Lower leg skin (tissue), 4 donors: ENCODE results near the gene KLK6. TPM values are rescaled to one million over a fixed set of nuclear protein-coding genes. Genes with fewer than 3 reads are reported as not detected.
"Not testable (repeated sequence)": the region's sequence is repeated elsewhere in the genome, so short reads cannot be mapped to it uniquely, and the experiment has no call there.

Source experiments
- DNase-seq, 2 donors: peaks; one replicate each; pipeline ENCODE4 v3.0.0-alpha.2; 2019; ENCODE audit warnings: low spot score in 2 of 2
- H3K4me3 ChIP-seq: fragments of 200-600 bp; sonication (generic); 2 replicates; pipeline ENCODE4 v1.5.1; 2017; ENCODE audit warnings: mild to moderate bottlenecking, low read depth; ENCODE audit not compliant: poor library complexity, severe bottlenecking
- CTCF ChIP-seq, 3 donors: fragments of 450-650 bp; IDR thresholded peaks; one replicate each; pipeline ENCODE4 v1.5.1; 2016; ENCODE audit warnings: antibody characterized with exemption in 3 of 3, mild to moderate bottlenecking in 3 of 3, moderate library complexity in 2 of 3
- POLR2A ChIP-seq, 2 donors: fragments of 450-650 bp; IDR thresholded peaks; one replicate each; pipeline ENCODE4 v1.6.1; 2016 to 2017; ENCODE audit warnings: antibody characterized with exemption in 2 of 2, mild to moderate bottlenecking in 1 of 2, moderate library complexity in 1 of 2
- WGBS, 2 donors: methylation state at CpG; one replicate each; pipeline ENCODE4 v1.1.5; 2018; 5-methylcytosine and 5-hydroxymethylcytosine counted together
- intact Hi-C: fragments of 100-400 bp; cut with DNase I; formaldehyde crosslinking; loops from one replicate; pipeline ENCODE4 v1.15.0; 2023; ENCODE audit warnings: low total_unique reads
- total RNA-seq, 4 donors: library from RNA; depleted of rRNA; stranded (reverse); fragments of >200 nt; gene quantifications; one replicate each; pipeline ENCODE4 v1.1.0, GENCODE V29; 2016

The KLK6 gene
- total RNA-seq, 4 donors from 2014 or later: 0.27 to 9.5 (median 5.1) TPM

GRCh38 chr19:50978772-50979390 lies 9.5 kb upstream of the KLK6 start:
- intact Hi-C loops: no loop called here
- H3K4me3 ChIP-seq: no peak overlapping the region
- DNase-seq: no peak
- 43 to 55% methylated on average over 5 of the region's 5 CpGs for WGBS, 2 donors
- no peak for TF ChIP-seq CTCF (IDR thresholded peaks at IDR 0.05)

DNA sequence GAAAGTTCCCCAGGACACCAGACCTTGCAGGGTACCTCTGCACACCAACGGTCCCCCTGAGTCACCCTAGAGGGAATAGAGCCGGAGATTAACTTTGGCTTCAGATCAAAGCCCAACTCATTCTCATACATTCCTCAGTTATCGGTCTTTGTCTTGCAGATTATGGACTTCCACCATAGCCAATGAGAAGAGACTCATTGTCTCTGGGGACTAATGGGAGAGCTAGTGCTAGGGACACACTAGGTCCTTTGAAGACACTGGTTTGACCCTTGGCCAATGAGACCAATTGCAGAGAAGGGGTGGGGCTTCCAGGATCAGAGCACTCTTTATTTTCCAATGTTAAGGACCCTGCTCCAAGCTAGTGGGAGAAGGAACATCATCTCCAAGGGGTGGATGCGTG lies 8.2 kb upstream of the KLK6 start:
- H3K4me3 ChIP-seq: no peak overlapping the region
- DNase-seq: no peak
- intact Hi-C loops: no loop called here
- 70 to 74% methylated on average over 4 of the region's 4 CpGs for WGBS, 2 donors
- TF ChIP-seq CTCF (IDR thresholded peaks at IDR 0.05) (no peak), POLR2A (IDR thresholded peaks at IDR 0.05) (no peak)

DNA sequence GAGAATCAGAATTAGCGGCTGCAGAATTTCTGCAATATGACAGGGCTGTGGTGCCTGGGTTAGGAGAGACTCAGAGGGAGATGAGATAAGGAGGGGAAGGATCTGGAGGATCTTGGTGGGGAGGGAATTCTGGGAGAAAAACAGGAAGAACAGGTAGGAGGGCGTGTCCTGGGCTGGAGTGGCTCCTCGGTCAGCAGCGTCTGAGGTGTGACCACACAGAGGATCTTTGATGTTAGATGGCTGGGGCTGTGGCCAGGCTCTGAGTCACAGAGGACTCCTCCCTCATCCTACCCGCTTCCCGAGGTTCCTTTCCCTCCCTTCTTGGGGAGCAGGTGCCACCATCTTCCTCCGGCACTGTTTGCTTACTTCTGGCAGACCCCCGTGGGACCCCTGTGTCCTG lies 6.4 kb upstream of the KLK6 start:
- no peak for DNase-seq
- WGBS, 2 donors: 14 to 15% methylated on average over 8 of the region's 8 CpGs
- intact Hi-C loops: no loop called here
- no peak for TF ChIP-seq CTCF (IDR thresholded peaks at IDR 0.05)
- no peak for TF ChIP-seq POLR2A (IDR thresholded peaks at IDR 0.05)
- H3K4me3 ChIP-seq: no peak overlapping the region

DNA sequence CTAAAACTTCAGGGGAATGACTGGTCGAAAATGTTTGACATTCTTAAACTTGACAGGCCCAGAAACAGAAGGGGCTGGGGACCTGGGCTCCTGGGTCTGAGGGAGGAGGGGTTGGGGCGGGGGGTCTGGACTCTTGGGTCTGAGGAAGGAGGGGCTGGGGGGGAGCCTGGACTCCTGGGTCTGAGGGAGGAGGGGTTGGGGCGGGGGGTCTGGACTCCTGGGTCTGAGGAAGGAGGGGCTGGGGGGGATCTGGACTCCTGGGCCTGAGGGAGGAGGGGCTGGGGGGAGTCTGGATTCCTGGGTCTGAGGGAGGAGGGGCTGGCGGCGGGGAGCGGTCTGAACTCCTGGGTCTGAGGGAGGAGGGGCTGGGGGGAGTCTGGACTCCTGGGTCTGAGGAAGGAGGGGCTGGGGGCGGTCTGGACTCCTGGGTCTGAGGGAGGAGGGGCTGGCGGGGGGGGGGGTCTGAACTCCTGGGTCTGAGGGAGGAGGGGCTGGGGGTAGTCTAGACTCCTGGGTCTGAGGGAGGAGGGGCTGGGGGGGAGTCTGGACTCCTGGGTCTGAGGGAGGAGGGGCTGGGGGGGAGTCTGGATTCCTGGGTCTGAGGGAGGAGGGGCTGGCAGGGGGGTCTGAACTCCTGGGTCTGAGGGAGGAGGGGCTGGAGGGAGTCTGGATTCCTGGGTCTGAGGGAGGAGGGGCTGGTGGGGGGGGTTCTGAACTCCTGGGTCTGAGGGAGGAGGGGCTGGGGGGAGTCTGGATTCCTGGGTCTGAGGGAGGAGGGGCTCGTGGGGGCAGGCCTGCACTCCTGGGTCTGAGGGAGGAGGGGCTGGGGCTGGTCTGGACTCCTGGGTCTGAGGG lies 5.5 kb upstream of the KLK6 start:
- 49 to 62% methylated on average over 6 of the region's 9 CpGs for WGBS, 2 donors
- TF ChIP-seq CTCF (IDR thresholded peaks at IDR 0.05) (no peak), POLR2A (IDR thresholded peaks at IDR 0.05) (no peak)
- DNase-seq: no peak
- no peak overlapping the region for H3K4me3 ChIP-seq
- intact Hi-C loops: no loop called here

DNA sequence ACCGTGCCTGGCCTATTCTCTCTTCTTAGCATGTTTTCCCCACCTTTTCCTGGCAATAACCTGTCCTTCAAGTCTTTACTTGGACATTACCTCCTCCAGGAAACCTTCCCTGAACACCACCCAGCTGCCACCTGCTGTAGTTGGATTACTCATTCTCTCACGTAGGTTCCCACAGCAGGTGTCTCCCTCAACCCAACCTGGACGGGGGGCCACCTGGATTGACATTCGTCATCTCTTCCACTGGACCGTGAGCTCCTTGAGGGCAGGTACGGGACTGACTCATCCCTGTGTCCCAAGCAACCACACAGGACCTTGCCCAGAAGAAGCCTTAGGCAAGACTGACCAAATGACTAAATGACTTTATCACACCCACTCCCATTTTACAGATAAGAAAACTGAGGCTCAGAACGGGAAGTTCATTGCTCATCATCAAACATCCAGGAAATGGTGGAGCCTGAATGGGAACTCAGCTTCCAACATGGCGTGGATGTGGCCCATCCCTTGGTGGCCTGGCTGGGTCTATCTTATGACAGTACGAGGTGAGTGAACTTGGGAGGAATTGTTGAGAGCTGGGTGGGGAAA lies 3.5 kb upstream of the KLK6 start:
- 68 to 69% methylated on average over 9 of the region's 9 CpGs for WGBS, 2 donors
- TF ChIP-seq CTCF (IDR thresholded peaks at IDR 0.05): no peak
- no peak for TF ChIP-seq POLR2A (IDR thresholded peaks at IDR 0.05)
- no peak overlapping the region for H3K4me3 ChIP-seq
- intact Hi-C loops: no loop called here
- DNase-seq: no peak

DNA sequence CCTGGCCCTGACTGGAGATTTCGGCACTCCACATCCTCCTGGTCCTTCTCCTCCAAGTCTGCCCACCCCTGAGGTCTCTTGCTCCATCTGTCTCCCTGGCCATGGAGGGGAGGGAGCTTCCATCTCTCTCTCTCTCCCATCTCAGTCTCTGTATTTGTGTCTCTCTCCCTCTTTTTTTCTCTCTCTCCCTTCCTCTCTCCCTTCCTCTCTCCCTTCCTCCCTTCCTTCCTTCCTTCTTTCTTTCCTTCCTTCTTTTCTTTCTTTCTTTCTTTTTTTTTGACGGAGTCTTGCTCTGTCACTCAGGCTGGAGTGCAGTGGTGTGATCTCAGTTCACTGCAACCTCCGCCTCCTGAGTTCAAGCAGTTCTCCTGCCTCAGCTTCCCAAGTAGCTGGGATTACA lies 419 bp upstream of the KLK6 start:
- H3K4me3 ChIP-seq, intact Hi-C loops, DNase-seq: not testable (repeated sequence)
- WGBS, 2 donors: 69 to 78% methylated on average over 3 of the region's 3 CpGs
